ENCODE measurements around the gene HEG1. TPM values are rescaled to one million over a fixed set of nuclear protein-coding genes. Genes with fewer than 3 reads are reported as not detected.

HEG1 gene
- total and polyA plus RNA-seq, 2 of the 4 experiments (the other 2 are of a cell fraction) = 25.6 to 43.4 TPM

- Histone ChIP-seq H2BK5ac (ENCODE audit: low read depth, low read length, poor library complexity, severe bottlenecking) (no peak overlapping the region), H3K4me3 (ENCODE audit: insufficient read depth, low read depth, low read length) (no peak overlapping the region), H2BK15ac (ENCODE audit: low read depth, low read length) (peak overlapping the region; percentile 2; the same call in 1 of the 3 replicates), H2AFZ (replicated peaks; ENCODE audit: low read length, poor library complexity) (no peak overlapping the region), H3K36me3 (ENCODE audit: control insufficient read depth, insufficient read depth, low read length) (no peaks in the 10 kb centered on the region), H4K5ac (ENCODE audit: low read depth, low read length) (no peak overlapping the region), H4K20me1 (ENCODE audit: insufficient read depth, low read length) (0 out of 2 replicates have a peak, but pooled peaks cover 4% of the 10 kb centered on the region), H3K9ac (ENCODE audit: low read depth, low read length) (no peak overlapping the region), H4K91ac (ENCODE audit: insufficient read depth, low read depth, low read length) (no peak overlapping the region), H3K56ac (ENCODE audit: extremely low read depth, insufficient read depth, low read length) (no peak overlapping the region), H3K23ac (ENCODE audit: low read depth, low read length) (no peak overlapping the region), H3K18ac (ENCODE audit: low read depth, low read length) (no peak overlapping the region), H4K8ac (ENCODE audit: low read depth in 2 of 2, low read length in 2 of 2) (no peak overlapping the region), H2BK20ac (ENCODE audit: low read depth, low read length) (no peak overlapping the region), H3K27me3 (ENCODE audit: control insufficient read depth, insufficient read depth, low read length) (peaks cover 16% of the 10 kb centered on the region), H3K4ac (ENCODE audit: low read depth, low read length) (no peak overlapping the region), H3K14ac (replicated peaks; ENCODE audit: low read depth, low read length) (no peak overlapping the region), H3K9me1 (ENCODE audit: insufficient read depth, low read length) (peaks cover 4% of the 10 kb centered on the region; the same call in 1 of the 2 replicates), H3K27ac (ENCODE audit: insufficient read depth, low read length) (no peak overlapping the region), H2AK9ac (replicated peaks; ENCODE audit: low read depth, low read length, poor library complexity) (no peak overlapping the region), H2BK120ac (ENCODE audit: low read depth, low read length) (no peak overlapping the region), H3K4me2 (ENCODE audit: low read depth, low read length) (no peak overlapping the region), H2AK5ac (ENCODE audit: low read depth, low read length) (no peak overlapping the region), H3K9me3 (ENCODE audit: control insufficient read depth, insufficient read depth, low read length) (no peaks in the 10 kb centered on the region), H3K4me1 (ENCODE audit: control insufficient read depth, insufficient read depth, low read length) (peaks cover 2% of the 10 kb centered on the region), H3K79me1 (ENCODE audit: low read depth in 1 of 2, low read length in 2 of 2) (no peaks in the 10 kb centered on the region)
- DNase-seq (no peak), ATAC-seq (ENCODE audit: low read depth) (no peak)
- dilution Hi-C loops (cut with HindIII; ENCODE audit: low sequenced_read_pairs, unreplicated experiment) = no loop called here
- intact Hi-C loops (cut with micrococcal nuclease) = loop anchor here (10.0 kb wide), 1 partner anchor 271 kb away; no protein-coding TSS in a partner anchor
- no TSS peak for BruUV-seq (replicated peaks)
- in situ Hi-C loops (cut with MboI; ENCODE audit: low sequenced_read_pairs) = loop anchor here (10.0 kb wide), 1 partner anchor 661 kb away; no protein-coding TSS in a partner anchor
- TF ChIP-seq RFX5 (IDR thresholded peaks at IDR 0.05; ENCODE audit: low read depth, low read length) = no peak
- TF ChIP-seq CHD1 (IDR thresholded peaks at IDR 0.05; ENCODE audit: low read depth, low read length) = no peak
- TF ChIP-seq SMC3 (IDR thresholded peaks at IDR 0.05; ENCODE audit: low read depth, low read length) = no peak
- TF ChIP-seq POLR2A (IDR thresholded peaks at IDR 0.05; ENCODE audit: low read depth, low read length) = no peak
- no peak for TF ChIP-seq MAZ (IDR thresholded peaks at IDR 0.05; ENCODE audit: borderline replicate concordance, low read depth, low read length)
- TF ChIP-seq, protein P1, sequence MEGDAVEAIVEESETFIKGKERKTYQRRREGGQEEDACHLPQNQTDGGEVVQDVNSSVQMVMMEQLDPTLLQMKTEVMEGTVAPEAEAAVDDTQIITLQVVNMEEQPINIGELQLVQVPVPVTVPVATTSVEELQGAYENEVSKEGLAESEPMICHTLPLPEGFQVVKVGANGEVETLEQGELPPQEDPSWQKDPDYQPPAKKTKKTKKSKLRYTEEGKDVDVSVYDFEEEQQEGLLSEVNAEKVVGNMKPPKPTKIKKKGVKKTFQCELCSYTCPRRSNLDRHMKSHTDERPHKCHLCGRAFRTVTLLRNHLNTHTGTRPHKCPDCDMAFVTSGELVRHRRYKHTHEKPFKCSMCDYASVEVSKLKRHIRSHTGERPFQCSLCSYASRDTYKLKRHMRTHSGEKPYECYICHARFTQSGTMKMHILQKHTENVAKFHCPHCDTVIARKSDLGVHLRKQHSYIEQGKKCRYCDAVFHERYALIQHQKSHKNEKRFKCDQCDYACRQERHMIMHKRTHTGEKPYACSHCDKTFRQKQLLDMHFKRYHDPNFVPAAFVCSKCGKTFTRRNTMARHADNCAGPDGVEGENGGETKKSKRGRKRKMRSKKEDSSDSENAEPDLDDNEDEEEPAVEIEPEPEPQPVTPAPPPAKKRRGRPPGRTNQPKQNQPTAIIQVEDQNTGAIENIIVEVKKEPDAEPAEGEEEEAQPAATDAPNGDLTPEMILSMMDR (conservative IDR thresholded peaks at IDR 0.05; ENCODE audit: low read depth, low read length) = no peak
- TF ChIP-seq MXI1 (IDR thresholded peaks at IDR 0.05; ENCODE audit: borderline replicate concordance, low read depth, low read length) = no peak
- TF ChIP-seq BHLHE40 (IDR thresholded peaks at IDR 0.05; ENCODE audit: low read depth, low read length) = no peak
- no peak for TF ChIP-seq USF2 (IDR thresholded peaks at IDR 0.05; ENCODE audit: low read depth, low read length)
- TF ChIP-seq RAD21 (IDR thresholded peaks at IDR 0.05; ENCODE audit: low read length) = no peak
- TF ChIP-seq CEBPB (IDR thresholded peaks at IDR 0.05; ENCODE audit: low read depth, low read length) = no peak
- no peak for TF ChIP-seq RCOR1 (IDR thresholded peaks at IDR 0.05; ENCODE audit: insufficient replicate concordance, low read length)
- ChIA-PET POLR2A (ENCODE audit: unreplicated experiment) (no interaction called here), CTCF (interaction anchor here (1.1 kb wide), 1 partner anchor 17 kb away, joined by 3 read pairs; no protein-coding TSS in a partner anchor)
Measured at GRCh38 chr3:124923833-124924232, 132.0 kb downstream of the HEG1 start.
